ENCODE measurements around the gene CAND2. TPM values are rescaled to one million over a fixed set of nuclear protein-coding genes. Genes with fewer than 3 reads are reported as not detected.

Gene CAND2
- total RNA-seq, 1 donor from 2014 or later: 76.2 TPM

- DNase-seq: no peak
- peaks cover 37% of the 10 kb centered on the region for H3K4me1 ChIP-seq
- H3K36me3 ChIP-seq: peaks cover 62% of the 10 kb centered on the region
- intact Hi-C loops (cut with micrococcal nuclease): no loop called here
- no peak overlapping the region for H3K4me3 ChIP-seq
- H3K27me3 ChIP-seq (ENCODE audit: low read depth): no peaks in the 10 kb centered on the region
- H3K27ac ChIP-seq (replicated peaks): no peak overlapping the region
- H3K9me3 ChIP-seq (replicated peaks): no peaks in the 10 kb centered on the region
- TF ChIP-seq CTCF (IDR thresholded peaks at IDR 0.05; ENCODE audit: borderline replicate concordance): no peak
Observed at GRCh38 chr3:12813967-12814366, 17.5 kb downstream of the CAND2 start.

DNA sequence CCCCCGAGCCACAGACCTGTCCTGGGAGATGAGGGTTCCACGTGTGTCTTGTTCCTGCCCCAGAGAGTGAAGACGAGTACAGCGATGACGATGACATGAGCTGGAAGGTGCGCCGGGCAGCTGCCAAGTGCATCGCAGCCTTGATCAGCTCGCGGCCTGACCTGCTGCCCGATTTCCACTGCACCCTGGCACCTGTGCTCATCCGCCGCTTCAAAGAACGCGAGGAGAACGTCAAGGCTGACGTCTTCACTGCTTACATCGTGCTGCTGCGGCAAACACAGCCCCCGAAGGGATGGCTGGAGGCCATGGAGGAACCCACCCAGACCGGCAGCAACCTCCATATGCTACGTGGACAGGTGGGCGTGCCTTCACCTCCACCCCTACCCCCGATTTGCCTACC is 18.6 kb downstream of the CAND2 start:
- intact Hi-C loops (cut with micrococcal nuclease): no loop called here
- no peak for DNase-seq
- Histone ChIP-seq H3K27ac (replicated peaks) (no peak overlapping the region), H3K36me3 (peaks cover 72% of the 10 kb centered on the region), H3K27me3 (ENCODE audit: low read depth) (no peaks in the 10 kb centered on the region), H3K4me3 (no peak overlapping the region), H3K9me3 (replicated peaks) (no peaks in the 10 kb centered on the region), H3K4me1 (peaks cover 26% of the 10 kb centered on the region)
- TF ChIP-seq CTCF (IDR thresholded peaks at IDR 0.05; ENCODE audit: borderline replicate concordance): no peak

GRCh38 chr3:12815719-12816118 is 19.2 kb downstream of the CAND2 start:
- no peak overlapping the region for H3K4me3 ChIP-seq
- H3K4me1 ChIP-seq: peaks cover 20% of the 10 kb centered on the region
- intact Hi-C loops (cut with micrococcal nuclease): no loop called here
- no peaks in the 10 kb centered on the region for H3K9me3 ChIP-seq (replicated peaks)
- no peaks in the 10 kb centered on the region for H3K27me3 ChIP-seq (ENCODE audit: low read depth)
- no peak for DNase-seq
- H3K27ac ChIP-seq (replicated peaks): no peak overlapping the region
- H3K36me3 ChIP-seq: peaks cover 78% of the 10 kb centered on the region
- TF ChIP-seq CTCF (IDR thresholded peaks at IDR 0.05; ENCODE audit: borderline replicate concordance): no peak

- no peaks in the 10 kb centered on the region for H3K9me3 ChIP-seq (replicated peaks)
- TF ChIP-seq CTCF (IDR thresholded peaks at IDR 0.05; ENCODE audit: borderline replicate concordance): no peak
- H3K27me3 ChIP-seq (ENCODE audit: low read depth): no peaks in the 10 kb centered on the region
- intact Hi-C loops (cut with micrococcal nuclease): no loop called here
- H3K27ac ChIP-seq (replicated peaks): peak overlapping the region; percentile 60
- no peak overlapping the region for H3K4me3 ChIP-seq
- peak; percentile 42 for DNase-seq
- H3K36me3 ChIP-seq: peaks cover 78% of the 10 kb centered on the region
- peaks cover 18% of the 10 kb centered on the region for H3K4me1 ChIP-seq
Observed at GRCh38 chr3:12816521-12817342, 20.3 kb downstream of the CAND2 start.

DNA sequence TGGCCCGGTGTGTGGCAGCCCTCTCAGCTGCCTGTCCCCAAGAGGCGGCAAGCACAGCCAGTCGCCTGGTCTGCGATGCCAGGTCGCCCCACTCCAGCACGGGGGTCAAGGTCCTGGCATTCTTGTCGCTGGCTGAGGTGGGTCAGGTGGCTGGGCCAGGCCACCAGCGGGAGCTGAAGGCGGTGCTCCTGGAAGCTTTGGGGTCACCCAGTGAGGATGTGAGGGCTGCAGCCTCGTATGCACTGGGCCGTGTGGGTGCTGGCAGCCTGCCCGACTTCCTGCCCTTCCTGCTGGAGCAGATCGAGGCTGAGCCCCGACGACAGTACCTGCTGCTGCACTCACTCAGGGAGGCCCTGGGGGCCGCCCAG is 20.8 kb downstream of the CAND2 start:
- Histone ChIP-seq H3K36me3 (peaks cover 78% of the 10 kb centered on the region), H3K4me3 (no peak overlapping the region), H3K27me3 (ENCODE audit: low read depth) (no peaks in the 10 kb centered on the region), H3K9me3 (replicated peaks) (no peaks in the 10 kb centered on the region), H3K27ac (replicated peaks) (peak overlapping the region; percentile 60), H3K4me1 (peaks cover 18% of the 10 kb centered on the region)
- no peak for TF ChIP-seq CTCF (IDR thresholded peaks at IDR 0.05; ENCODE audit: borderline replicate concordance)
- peak; percentile 35 for DNase-seq
- intact Hi-C loops (cut with micrococcal nuclease): no loop called here

Data from left ventricle myocardium inferior (tissue), 1 donor.